Activated naive CD4-positive, alpha-beta T cell treated with anti-CD3 and anti-CD28 coated beads for 36 hours (primary cell): Measurements from ENCODE around the gene LDLRAD3. TPM values are rescaled to one million over a fixed set of nuclear protein-coding genes. Genes with fewer than 3 reads are reported as not detected.

ENCODE experiments used
- CTCF ChIA-PET: fragments of 350-600 bp; sonication (Branson Sonifier 250); formaldehyde crosslinking; loops from one replicate; lab custom pipeline; 2021; ENCODE audit warnings: antibody characterized with exemption; lab: Charles Lee
- DNase-seq: peaks from one replicate; pipeline ENCODE4 v3.0.0-alpha.2; 2020
- H3K27ac Mint-ChIP-seq: one replicate; pipeline ENCODE4 v1.8.0; 2021; ENCODE audit warnings: mild to moderate bottlenecking, mixed read lengths
- H3K27me3 Mint-ChIP-seq: one replicate; pipeline ENCODE4 v1.8.0; 2021; ENCODE audit warnings: low read depth, mixed read lengths
- H3K36me3 Mint-ChIP-seq: one replicate; pipeline ENCODE4 v1.8.0; 2021; ENCODE audit warnings: low read depth, mixed read lengths
- H3K4me1 Mint-ChIP-seq: one replicate; pipeline ENCODE4 v1.8.0; 2021; ENCODE audit warnings: low read depth, mixed read lengths
- H3K4me3 Mint-ChIP-seq: one replicate; pipeline ENCODE4 v1.8.0; 2021; ENCODE audit warnings: mild to moderate bottlenecking, moderate library complexity, mixed read lengths
- H3K9me3 Mint-ChIP-seq: one replicate; pipeline ENCODE4 v1.8.0; 2021; ENCODE audit warnings: mixed read lengths
- intact Hi-C: fragments of 100-400 bp; cut with micrococcal nuclease; formaldehyde crosslinking; loops from one replicate; pipeline ENCODE4 v1.15.1; 2023
- total RNA-seq, 2 experiments: library from RNA; stranded (reverse); gene quantifications; one replicate each; pipeline ENCODE4 v1.2.3, GENCODE V29; 2021

The LDLRAD3 gene
- total RNA-seq, 2 experiments from 2014 or later, result 0.17 to 0.22 TPM

DNA sequence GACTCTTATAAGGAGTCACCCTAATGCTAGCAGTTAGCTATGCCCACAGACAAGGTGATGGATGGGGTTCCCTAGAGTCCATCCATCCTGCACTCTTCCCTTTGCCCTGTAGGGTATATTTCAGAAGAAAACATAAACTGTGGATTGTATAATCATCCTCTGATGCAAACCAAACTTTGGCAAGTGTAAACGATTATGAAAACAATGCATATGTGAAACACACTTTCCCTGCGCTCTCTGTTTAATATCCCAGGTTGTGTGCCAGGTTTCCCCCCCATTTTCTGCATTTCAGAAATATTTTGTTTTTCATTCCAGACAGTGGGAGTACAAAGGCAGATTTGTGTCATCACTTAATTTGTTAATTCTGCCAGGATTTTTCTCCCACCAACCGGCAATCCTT, 110.0 kb downstream of the LDLRAD3 start:
- CTCF ChIA-PET, result interaction anchor here (0.6 kb wide), 1 partner anchor 11 kb away, joined by 3 read pairs; no protein-coding TSS in a partner anchor
- Mint-ChIP-seq H3K36me3 (no peaks in the 10 kb centered on the region), H3K4me1 (no peaks in the 10 kb centered on the region), H3K4me3 (no peak overlapping the region), H3K27me3 (peaks cover 10% of the 10 kb centered on the region), H3K27ac (no peak overlapping the region), H3K9me3 (peaks cover 4% of the 10 kb centered on the region)
- no peak for DNase-seq
- intact Hi-C loops, result no loop called here

DNA sequence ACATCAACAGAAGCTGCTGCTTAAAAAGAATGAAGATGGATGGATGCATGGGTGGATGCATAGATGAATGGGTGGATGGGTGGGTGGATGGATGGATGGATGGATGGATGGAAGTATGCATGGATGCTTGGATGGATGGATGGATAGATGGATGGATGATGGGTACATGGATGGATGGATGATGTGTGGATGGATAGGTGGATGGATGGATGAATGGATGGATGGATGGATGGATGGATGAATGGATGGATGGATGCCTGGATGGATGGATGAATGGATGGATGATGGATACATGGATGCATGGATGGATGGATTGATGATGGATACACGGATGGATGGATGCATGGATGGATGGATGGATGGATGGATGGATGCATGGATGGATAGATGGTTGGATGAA, 110.8 kb downstream of the LDLRAD3 start:
- intact Hi-C loops, result no loop called here
- CTCF ChIA-PET, result no interaction called here
- Mint-ChIP-seq H3K9me3 (peaks cover 7% of the 10 kb centered on the region), H3K27ac (no peak overlapping the region), H3K4me1 (no peaks in the 10 kb centered on the region), H3K27me3 (peaks cover 10% of the 10 kb centered on the region), H3K4me3 (no peak overlapping the region), H3K36me3 (no peaks in the 10 kb centered on the region)
- no peak for DNase-seq

GRCh38 chr11:36056160-36056751, 112.4 kb downstream of the LDLRAD3 start:
- CTCF ChIA-PET, result no interaction called here
- H3K27me3 Mint-ChIP-seq, result peaks cover 6% of the 10 kb centered on the region
- intact Hi-C loops, result loop anchor here (1.0 kb wide), 1 partner anchor 440 kb away; no protein-coding TSS in a partner anchor
- H3K4me3 Mint-ChIP-seq, result no peak overlapping the region
- no peaks in the 10 kb centered on the region for H3K4me1 Mint-ChIP-seq
- peaks cover 10% of the 10 kb centered on the region for H3K9me3 Mint-ChIP-seq
- H3K36me3 Mint-ChIP-seq, result no peaks in the 10 kb centered on the region
- no peak overlapping the region for H3K27ac Mint-ChIP-seq
- no peak for DNase-seq

- Mint-ChIP-seq H3K9me3 (peaks cover 10% of the 10 kb centered on the region), H3K36me3 (no peaks in the 10 kb centered on the region)
- CTCF ChIA-PET, result no interaction called here
These were observed 113.6 kb downstream of the LDLRAD3 start for GRCh38 chr11:36057379-36058042.

DNA sequence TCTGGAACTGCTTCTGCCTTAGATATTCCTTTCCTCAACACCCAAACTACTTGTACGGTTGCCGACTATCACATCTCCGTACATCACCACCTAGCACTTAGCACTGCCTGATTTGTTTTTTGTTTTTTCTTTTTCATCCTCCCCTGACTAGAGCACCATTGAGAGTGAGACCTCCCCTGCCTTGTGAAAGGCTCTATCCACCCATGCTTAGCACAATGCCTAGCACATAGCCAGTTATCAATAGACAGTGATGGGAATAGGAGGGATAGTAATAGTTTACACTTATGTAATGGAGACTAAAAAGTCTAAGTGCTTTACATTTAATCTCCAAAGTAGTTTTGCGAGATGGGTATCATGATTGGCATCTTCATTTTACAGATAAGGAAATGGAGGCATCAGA, 115.8 kb downstream of the LDLRAD3 start:
- Mint-ChIP-seq H3K4me1 (no peaks in the 10 kb centered on the region), H3K27me3 (peaks cover 10% of the 10 kb centered on the region), H3K27ac (no peak overlapping the region), H3K9me3 (peaks cover 8% of the 10 kb centered on the region), H3K36me3 (no peaks in the 10 kb centered on the region), H3K4me3 (no peak overlapping the region)
- CTCF ChIA-PET, result interaction anchor here (0.7 kb wide), 1 partner anchor 26 kb away, joined by 3 read pairs; no protein-coding TSS in a partner anchor
- no peak for DNase-seq
- intact Hi-C loops, result no loop called here

More at GRCh38 chr11:36057379-36058042, 113.6 kb downstream of the LDLRAD3 start:
- DNase-seq, result no peak
- Mint-ChIP-seq H3K4me3 (no peak overlapping the region), H3K27ac (no peak overlapping the region), H3K4me1 (no peaks in the 10 kb centered on the region), H3K27me3 (peaks cover 9% of the 10 kb centered on the region)
- intact Hi-C loops, result no loop called here

DNA sequence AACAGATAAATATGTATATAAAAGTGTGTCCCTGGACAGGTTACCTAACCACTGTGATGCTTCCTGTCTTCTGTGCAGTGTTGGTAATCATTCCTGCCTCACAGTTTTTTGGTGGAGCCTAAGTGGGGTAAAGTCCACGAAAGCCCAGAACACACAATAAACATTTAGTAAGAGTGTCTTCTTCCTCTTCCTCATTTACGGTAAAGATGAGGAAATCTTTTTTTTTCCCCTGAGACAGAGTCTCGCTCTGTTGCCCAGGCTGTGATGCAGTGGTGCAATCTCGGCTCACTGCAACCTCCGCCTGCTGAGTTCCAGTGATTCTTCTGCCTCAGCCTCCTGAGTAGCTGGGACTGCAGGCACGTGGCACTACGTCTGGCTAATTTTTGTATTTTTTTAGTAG, 117.1 kb downstream of the LDLRAD3 start:
- peaks cover 5% of the 10 kb centered on the region for H3K9me3 Mint-ChIP-seq
- intact Hi-C loops, result no loop called here
- peaks cover 11% of the 10 kb centered on the region for H3K27me3 Mint-ChIP-seq
- H3K4me1 Mint-ChIP-seq, result no peaks in the 10 kb centered on the region
- CTCF ChIA-PET, result interaction anchor here (0.6 kb wide), 1 partner anchor 691 kb away, joined by 3 read pairs; no protein-coding TSS in a partner anchor
- H3K36me3 Mint-ChIP-seq, result no peaks in the 10 kb centered on the region
- H3K27ac Mint-ChIP-seq, result no peak overlapping the region
- H3K4me3 Mint-ChIP-seq, result no peak overlapping the region
- DNase-seq, result no peak

DNA sequence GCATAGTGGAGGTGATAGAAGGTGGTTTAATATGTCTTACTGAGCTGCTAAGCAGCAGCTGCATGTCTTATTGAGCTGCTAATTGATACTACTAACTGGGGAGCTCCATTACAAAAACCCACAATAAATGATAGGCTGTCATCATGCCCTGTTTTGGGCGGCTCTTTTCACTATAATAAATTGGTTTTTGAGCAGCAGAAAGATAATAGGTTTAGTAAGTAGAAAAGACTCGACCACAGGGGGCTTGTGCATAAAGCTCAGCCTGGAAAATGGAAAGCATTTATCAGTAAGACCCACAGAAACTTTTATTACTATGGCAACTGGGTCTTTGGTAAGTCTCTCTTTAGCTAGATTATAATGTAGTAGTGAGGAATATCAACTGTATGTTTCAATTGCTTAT, 117.6 kb downstream of the LDLRAD3 start:
- Mint-ChIP-seq H3K9me3 (peaks cover 5% of the 10 kb centered on the region), H3K4me1 (no peaks in the 10 kb centered on the region), H3K4me3 (no peak overlapping the region), H3K36me3 (no peaks in the 10 kb centered on the region), H3K27ac (no peak overlapping the region), H3K27me3 (peaks cover 11% of the 10 kb centered on the region)
- CTCF ChIA-PET, result interaction anchor here (0.6 to 0.7 kb wide), 2 partner anchors 13 to 690 kb away, joined by 3 read pairs; no protein-coding TSS in a partner anchor
- no peak for DNase-seq
- intact Hi-C loops, result no loop called here

- H3K4me3 Mint-ChIP-seq, result no peak overlapping the region
- peaks cover 9% of the 10 kb centered on the region for H3K9me3 Mint-ChIP-seq
- H3K4me1 Mint-ChIP-seq, result no peaks in the 10 kb centered on the region
- H3K36me3 Mint-ChIP-seq, result peaks cover 1% of the 10 kb centered on the region
- H3K27me3 Mint-ChIP-seq, result peaks cover 8% of the 10 kb centered on the region
- CTCF ChIA-PET, result no interaction called here
- H3K27ac Mint-ChIP-seq, result no peak overlapping the region
- DNase-seq, result no peak
- intact Hi-C loops, result no loop called here
These were observed 119.0 kb downstream of the LDLRAD3 start for GRCh38 chr11:36062796-36063365.

- no peak overlapping the region for H3K4me3 Mint-ChIP-seq
- H3K9me3 Mint-ChIP-seq, result peaks cover 4% of the 10 kb centered on the region
- H3K4me1 Mint-ChIP-seq, result no peaks in the 10 kb centered on the region
- H3K27ac Mint-ChIP-seq, result no peak overlapping the region
- peaks cover 8% of the 10 kb centered on the region for H3K27me3 Mint-ChIP-seq
- peaks cover 1% of the 10 kb centered on the region for H3K36me3 Mint-ChIP-seq
- intact Hi-C loops, result no loop called here
- CTCF ChIA-PET, result no interaction called here
- DNase-seq, result no peak
These were observed 121.6 kb downstream of the LDLRAD3 start for GRCh38 chr11:36065436-36065835.

DNA sequence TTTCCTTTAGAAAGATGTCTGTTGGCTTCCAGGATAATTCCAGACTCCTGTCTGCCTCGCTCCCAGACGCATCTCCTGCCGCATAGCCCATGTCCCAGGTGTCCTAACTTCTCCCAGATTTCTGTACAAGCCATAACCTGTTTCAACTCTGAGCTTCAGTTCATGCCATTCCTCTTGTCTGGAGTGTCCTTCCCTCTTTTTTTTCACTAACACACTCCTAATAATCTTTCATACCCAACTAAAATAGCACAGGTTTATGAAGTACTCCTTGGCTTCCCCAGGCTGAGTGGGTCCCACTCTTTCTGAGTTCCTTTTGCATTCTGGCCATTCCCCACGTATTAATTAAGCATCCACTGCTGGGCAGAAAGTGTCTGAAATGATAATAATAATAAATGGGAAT, 123.0 kb downstream of the LDLRAD3 start:
- Mint-ChIP-seq H3K36me3 (peaks cover 1% of the 10 kb centered on the region), H3K27me3 (peaks cover 8% of the 10 kb centered on the region), H3K4me1 (no peaks in the 10 kb centered on the region), H3K4me3 (no peak overlapping the region), H3K9me3 (peaks cover 4% of the 10 kb centered on the region), H3K27ac (no peak overlapping the region)
- intact Hi-C loops, result no loop called here
- DNase-seq, result no peak
- CTCF ChIA-PET, result interaction anchor here (0.6 kb wide), 1 partner anchor 577 kb away, joined by 3 read pairs; no protein-coding TSS in a partner anchor

- Mint-ChIP-seq H3K27ac (no peak overlapping the region), H3K27me3 (peaks cover 8% of the 10 kb centered on the region), H3K4me3 (no peak overlapping the region), H3K4me1 (no peaks in the 10 kb centered on the region), H3K36me3 (peaks cover 1% of the 10 kb centered on the region), H3K9me3 (peaks cover 4% of the 10 kb centered on the region)
- DNase-seq, result no peak
- intact Hi-C loops, result no loop called here
- CTCF ChIA-PET, result interaction anchor here (0.7 to 0.8 kb wide), 2 partner anchors 62 to 347 kb away, joined by 3 to 5 read pairs; no protein-coding TSS in a partner anchor
These were observed 125.8 kb downstream of the LDLRAD3 start for GRCh38 chr11:36069576-36070212.

GRCh38 chr11:36070213-36070953, 126.5 kb downstream of the LDLRAD3 start:
- DNase-seq, result no peak
- Mint-ChIP-seq H3K4me1 (no peaks in the 10 kb centered on the region), H3K4me3 (no peak overlapping the region), H3K27me3 (peaks cover 7% of the 10 kb centered on the region), H3K9me3 (peaks cover 4% of the 10 kb centered on the region), H3K27ac (no peak overlapping the region), H3K36me3 (peaks cover 1% of the 10 kb centered on the region)
- CTCF ChIA-PET, result no interaction called here
- intact Hi-C loops, result no loop called here
